ENCODE data around the gene ZSWIM4.
"Not testable (repeated sequence)": the region's sequence is repeated elsewhere in the genome, so short reads cannot be mapped to it uniquely, and the experiment has no call there.

ZSWIM4 gene

GRCh38 chr19:13778847-13779246 is 16.4 kb upstream of the ZSWIM4 start:
- DNase-seq (ENCODE audit: low read depth) = no peak
- no peak for TF ChIP-seq CTCF (conservative IDR thresholded peaks at IDR 0.05; ENCODE audit: low read depth, low read length)
- no peak overlapping the region for H3K4me3 ChIP-seq (ENCODE audit: low read length)

DNA sequence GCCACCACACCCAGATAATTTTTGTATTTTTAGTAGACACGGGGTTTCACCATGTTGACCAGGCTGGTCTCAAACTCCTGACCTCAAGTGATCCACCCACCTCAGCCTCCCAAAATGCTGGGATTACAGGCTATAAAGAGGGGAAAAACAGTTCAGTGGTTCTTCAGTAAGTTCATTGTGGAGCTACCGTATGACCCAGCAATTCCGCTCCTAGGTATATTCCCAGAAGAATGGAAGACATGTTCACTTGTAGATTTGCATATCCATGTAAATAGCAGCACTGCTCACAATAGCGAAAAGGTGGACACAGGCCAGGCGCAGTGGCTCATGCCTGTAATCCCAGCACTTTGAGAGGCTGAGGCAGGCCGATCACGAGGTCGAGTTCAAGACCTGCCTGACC is 15.4 kb upstream of the ZSWIM4 start:
- not testable (repeated sequence) for H3K4me3 ChIP-seq (ENCODE audit: low read length); DNase-seq (ENCODE audit: low read depth)

GRCh38 chr19:13781547-13781946 is 13.7 kb upstream of the ZSWIM4 start:
- no peak overlapping the region for H3K4me3 ChIP-seq (ENCODE audit: low read length)
- no peak for TF ChIP-seq CTCF (conservative IDR thresholded peaks at IDR 0.05; ENCODE audit: low read depth, low read length)
- DNase-seq (ENCODE audit: low read depth) = no peak

GRCh38 chr19:13782537-13782936 is 12.7 kb upstream of the ZSWIM4 start:
- DNase-seq (ENCODE audit: low read depth) = no peak
- TF ChIP-seq CTCF (conservative IDR thresholded peaks at IDR 0.05; ENCODE audit: low read depth, low read length) = no peak
- H3K4me3 ChIP-seq (ENCODE audit: low read length) = no peak overlapping the region

- DNase-seq (ENCODE audit: low read depth) = no peak
- no peak for TF ChIP-seq CTCF (conservative IDR thresholded peaks at IDR 0.05; ENCODE audit: low read depth, low read length)
- H3K4me3 ChIP-seq (ENCODE audit: low read length) = no peak overlapping the region
Observed at GRCh38 chr19:13783565-13784500, 11.4 kb upstream of the ZSWIM4 start.

DNA sequence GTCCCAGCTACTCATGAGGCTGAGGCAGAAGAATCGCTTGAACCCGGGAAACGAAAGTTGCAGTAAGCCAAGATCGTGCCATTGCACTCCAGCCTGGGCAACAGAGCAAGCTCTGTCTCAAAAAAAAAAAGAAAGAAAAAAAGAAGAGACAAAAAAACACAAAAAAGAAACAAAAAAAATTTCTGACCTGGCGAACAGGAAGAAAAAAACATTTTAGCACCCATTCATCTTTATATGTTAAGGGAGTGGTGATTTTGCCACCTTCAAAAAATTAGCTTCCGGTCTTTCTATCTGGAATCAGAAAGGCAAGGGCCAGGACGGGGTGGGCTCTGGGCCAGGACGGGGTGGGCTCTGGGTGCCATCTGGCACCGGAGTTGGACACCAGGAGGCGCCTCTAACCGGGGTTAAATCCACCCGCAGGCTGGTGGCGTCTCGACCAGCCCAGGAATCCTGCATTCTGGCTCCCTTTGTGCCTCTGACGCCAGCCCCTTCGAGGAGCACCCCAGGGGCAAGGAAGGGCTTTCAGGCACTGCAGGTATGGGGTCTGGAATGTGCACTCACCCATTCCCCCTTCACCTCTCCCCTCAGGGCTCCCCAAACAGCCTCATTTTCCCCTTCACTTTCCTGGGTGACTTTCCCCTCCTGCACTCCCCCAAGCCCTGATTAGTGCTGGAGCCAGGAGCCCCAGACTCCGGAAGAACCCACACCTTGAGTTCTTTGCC is 10.4 kb upstream of the ZSWIM4 start:
- DNase-seq (ENCODE audit: low read depth) = no peak
- TF ChIP-seq CTCF (conservative IDR thresholded peaks at IDR 0.05; ENCODE audit: low read depth, low read length) = peak; percentile 74
- H3K4me3 ChIP-seq (ENCODE audit: low read length) = no peak overlapping the region

- no peak for DNase-seq (ENCODE audit: low read depth)
- TF ChIP-seq CTCF (conservative IDR thresholded peaks at IDR 0.05; ENCODE audit: low read depth, low read length) = no peak
- H3K4me3 ChIP-seq (ENCODE audit: low read length) = no peak overlapping the region
Observed at GRCh38 chr19:13788991-13789390, 6.3 kb upstream of the ZSWIM4 start.
